Fibroblast of the aortic adventitia (primary cell): ENCODE data around the gene MPC1L. TPM values are rescaled to one million over a fixed set of nuclear protein-coding genes. Genes with fewer than 3 reads are reported as not detected.

Experiments
- DNase-seq: peaks from one replicate; pipeline ENCODE4 v3.0.0-alpha.2; 2010; ENCODE audit warnings: low read depth
- H3K4me3 ChIP-seq: 2 replicates; pipeline ENCODE4 v1.5.1; 2011; ENCODE audit warnings: low read depth, mild to moderate bottlenecking, control low read depth, low read length, moderate library complexity
- CTCF ChIP-seq: IDR thresholded peaks from 2 replicates; pipeline ENCODE4 v1.5.1; 2011; ENCODE audit warnings: mild to moderate bottlenecking, low read length, control low read depth, inconsistent platforms; ENCODE audit not compliant: insufficient read depth
- total RNA-seq: library from RNA; depleted of rRNA; stranded (reverse); fragments of >200 nt; gene quantifications from 2 replicates; pipeline ENCODE4 v1.2.3, GENCODE V29; 2012; ENCODE audit warnings: low replicate concordance

Gene MPC1L
- total RNA-seq, 1 donor: not detected

GRCh38 chrX:40663880-40664630 lies 40.8 kb downstream of the MPC1L start:
- peak; percentile 44 for TF ChIP-seq CTCF
- no peak overlapping the region for H3K4me3 ChIP-seq
- DNase-seq: peak; percentile 16

DNA sequence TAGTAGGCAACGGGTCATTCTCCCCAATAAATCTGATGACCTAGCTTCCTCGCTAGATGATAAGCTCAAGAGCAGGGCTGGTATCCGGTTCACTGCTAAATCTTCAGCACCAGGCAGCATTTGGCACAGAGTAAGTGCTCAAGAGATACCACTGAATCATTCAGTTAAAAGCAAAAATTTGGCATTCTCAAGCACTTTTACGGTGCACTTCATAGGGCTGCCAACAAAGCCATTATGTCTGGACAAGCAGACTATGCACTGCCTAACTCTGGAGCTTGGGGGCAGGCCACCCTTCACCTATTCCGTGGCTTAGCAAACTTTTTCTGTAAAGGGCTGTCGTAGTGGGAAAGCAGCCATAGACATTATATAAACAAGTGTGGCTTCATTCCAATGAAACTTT lies 47.9 kb downstream of the MPC1L start:
- peak; percentile 27 for DNase-seq
- no peak for TF ChIP-seq CTCF
- no peak overlapping the region for H3K4me3 ChIP-seq

Other genes starting within 250 kb of the MPC1L start
- 113 and 143 TPM in 2 replicates for gene ATP6AP2, start 42.5 kb upstream of the MPC1L start, total RNA-seq
- 2.8 and 10.0 TPM in 2 replicates for gene CXorf38, start 24.1 kb downstream of the MPC1L start, total RNA-seq
- gene MED14, start 112.1 kb downstream of the MPC1L start, total RNA-seq: 24.8 and 28.3 TPM in 2 replicates